Loucy (cell line): ENCODE results near the gene HOXD4.

Experiments used
- H2AFZ ChIP-seq: fragments of 200-600 bp; sonication (generic); 2 replicates; pipeline ENCODE4 v1.6.0; 2016; ENCODE audit warnings: antibody characterized with exemption, mild to moderate bottlenecking, low read length, moderate library complexity
- H3F3A ChIP-seq: fragments of 200-600 bp; 2 replicates; pipeline ENCODE4 v1.6.0; 2016; ENCODE audit warnings: antibody characterized with exemption, low read depth, mild to moderate bottlenecking
- H3K27me3 ChIP-seq: fragments of 200-600 bp; sonication (generic); 2 replicates; pipeline ENCODE4 v1.6.1; 2014; ENCODE audit warnings: low read length, mild to moderate bottlenecking; ENCODE audit not compliant: insufficient read depth, poor library complexity, severe bottlenecking
- H3K36me3 ChIP-seq: fragments of 200-600 bp; sonication (generic); 2 replicates; pipeline ENCODE4 v1.6.1; 2016; ENCODE audit warnings: low read length; ENCODE audit not compliant: insufficient read depth
- H3K4me1 ChIP-seq: fragments of 200-600 bp; sonication (generic); 2 replicates; pipeline ENCODE4 v1.5.1; 2014; ENCODE audit warnings: low read length, mild to moderate bottlenecking; ENCODE audit not compliant: insufficient read depth, poor library complexity, severe bottlenecking
- H3K4me2 ChIP-seq: fragments of 200-600 bp; sonication (generic); 2 replicates; pipeline ENCODE4 v1.6.0; 2014; ENCODE audit warnings: antibody characterized with exemption, low read length, low read depth, mild to moderate bottlenecking; ENCODE audit not compliant: poor library complexity, severe bottlenecking
- H3K4me3 ChIP-seq: fragments of 200-600 bp; sonication (generic); 2 replicates; pipeline ENCODE4 v1.5.1; 2014; ENCODE audit warnings: low read length, mild to moderate bottlenecking, mixed read lengths; ENCODE audit not compliant: poor library complexity, severe bottlenecking
- H3K79me2 ChIP-seq: fragments of 200-600 bp; sonication (generic); 2 replicates; pipeline ENCODE4 v1.6.1; 2014; ENCODE audit warnings: low read length; ENCODE audit not compliant: insufficient read depth
- H3K9ac ChIP-seq: fragments of 200-600 bp; sonication (generic); 2 replicates; pipeline ENCODE4 v1.6.0; 2014; ENCODE audit warnings: mild to moderate bottlenecking, low read depth, low read length, moderate library complexity; ENCODE audit not compliant: poor library complexity, severe bottlenecking
- H3K9me2 ChIP-seq: fragments of 200-600 bp; sonication (generic); replicated peaks from 2 replicates; pipeline ENCODE4 v1.6.1; 2016; ENCODE audit warnings: low read depth, low read length, mixed read lengths
- H3K9me3 ChIP-seq: fragments of 200-600 bp; sonication (generic); 2 replicates; pipeline ENCODE4 v1.6.1; 2014; ENCODE audit warnings: mild to moderate bottlenecking, antibody characterized with exemption, low read length, low read depth; ENCODE audit not compliant: insufficient read depth
- H4K20me1 ChIP-seq: fragments of 200-600 bp; sonication (generic); 2 replicates; pipeline ENCODE4 v1.6.0; 2014; ENCODE audit warnings: antibody characterized with exemption, low read length, mild to moderate bottlenecking; ENCODE audit not compliant: insufficient read depth, poor library complexity, severe bottlenecking
- EZH2phosphoT487 ChIP-seq: fragments of 200-600 bp; IDR thresholded peaks from 2 replicates; pipeline ENCODE4 v1.6.1; 2018; ENCODE audit warnings: antibody characterized with exemption, mild to moderate bottlenecking, moderate library complexity, borderline replicate concordance
- TF ChIP-seq, protein P1 (sequence below): fragments of 200-600 bp; sonication (generic); conservative IDR thresholded peaks from 2 replicates; pipeline ENCODE4 v1.5.1; 2014; ENCODE audit warnings: mild to moderate bottlenecking, antibody characterized with exemption, low read length

HOXD4 gene

DNA sequence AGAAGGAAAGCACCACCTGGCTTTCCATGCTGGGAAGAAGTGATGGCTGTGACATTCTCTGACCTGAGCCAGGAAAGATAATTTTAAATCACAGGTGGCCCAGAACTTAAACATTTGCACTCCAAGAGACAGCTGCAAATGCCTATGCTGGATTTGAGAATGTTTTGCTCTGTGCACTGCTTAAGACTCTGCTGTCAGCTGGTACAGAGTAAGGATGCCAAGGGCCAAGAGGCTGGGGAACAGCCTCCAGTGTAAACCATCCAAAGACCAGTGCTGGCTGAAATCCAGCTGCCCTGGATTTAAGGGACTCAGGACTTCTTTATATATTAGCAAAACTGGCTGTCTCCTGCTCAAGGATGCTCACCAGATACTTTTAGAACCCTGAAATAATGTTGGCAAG lies 18.0 kb upstream of the HOXD4 start:
- H4K20me1 ChIP-seq, result no peaks in the 10 kb centered on the region
- no peak for TF ChIP-seq EZH2phosphoT487
- TF ChIP-seq, protein P1, sequence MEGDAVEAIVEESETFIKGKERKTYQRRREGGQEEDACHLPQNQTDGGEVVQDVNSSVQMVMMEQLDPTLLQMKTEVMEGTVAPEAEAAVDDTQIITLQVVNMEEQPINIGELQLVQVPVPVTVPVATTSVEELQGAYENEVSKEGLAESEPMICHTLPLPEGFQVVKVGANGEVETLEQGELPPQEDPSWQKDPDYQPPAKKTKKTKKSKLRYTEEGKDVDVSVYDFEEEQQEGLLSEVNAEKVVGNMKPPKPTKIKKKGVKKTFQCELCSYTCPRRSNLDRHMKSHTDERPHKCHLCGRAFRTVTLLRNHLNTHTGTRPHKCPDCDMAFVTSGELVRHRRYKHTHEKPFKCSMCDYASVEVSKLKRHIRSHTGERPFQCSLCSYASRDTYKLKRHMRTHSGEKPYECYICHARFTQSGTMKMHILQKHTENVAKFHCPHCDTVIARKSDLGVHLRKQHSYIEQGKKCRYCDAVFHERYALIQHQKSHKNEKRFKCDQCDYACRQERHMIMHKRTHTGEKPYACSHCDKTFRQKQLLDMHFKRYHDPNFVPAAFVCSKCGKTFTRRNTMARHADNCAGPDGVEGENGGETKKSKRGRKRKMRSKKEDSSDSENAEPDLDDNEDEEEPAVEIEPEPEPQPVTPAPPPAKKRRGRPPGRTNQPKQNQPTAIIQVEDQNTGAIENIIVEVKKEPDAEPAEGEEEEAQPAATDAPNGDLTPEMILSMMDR, result no peak
- H2AFZ ChIP-seq, result no peak overlapping the region
- no peaks in the 10 kb centered on the region for H3K9me2 ChIP-seq
- no peaks in the 10 kb centered on the region for H3K9me3 ChIP-seq
- H3K4me1 ChIP-seq, result peaks cover 4% of the 10 kb centered on the region
- no peaks in the 10 kb centered on the region for H3K27me3 ChIP-seq
- H3K4me2 ChIP-seq, result no peak overlapping the region
- no peak overlapping the region for H3K4me3 ChIP-seq
- no peaks in the 10 kb centered on the region for H3F3A ChIP-seq
- H3K36me3 ChIP-seq, result no peaks in the 10 kb centered on the region
- no peak overlapping the region for H3K9ac ChIP-seq
- H3K79me2 ChIP-seq, result no peaks in the 10 kb centered on the region

DNA sequence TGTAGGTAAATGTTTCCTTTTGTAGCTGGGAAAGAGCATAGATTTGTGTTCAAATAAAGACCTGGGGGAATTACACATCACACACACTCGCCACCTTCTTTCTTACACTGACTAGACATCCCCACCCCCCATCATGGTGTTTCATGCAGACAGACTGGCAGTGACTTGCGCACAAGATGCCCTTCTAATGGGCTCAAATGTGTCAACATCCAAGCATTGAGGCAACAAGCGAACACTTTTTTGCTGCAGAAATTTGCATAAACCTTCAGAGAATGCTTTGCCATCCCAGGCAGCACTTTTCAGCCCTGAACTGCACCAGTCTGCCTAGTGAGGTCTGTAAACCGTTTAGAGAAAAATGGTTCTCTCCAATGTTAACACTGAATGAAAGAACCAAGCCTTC lies 17.3 kb upstream of the HOXD4 start:
- Histone ChIP-seq H3K9me2 (no peaks in the 10 kb centered on the region), H3K4me3 (no peak overlapping the region), H2AFZ (no peak overlapping the region), H3K79me2 (no peaks in the 10 kb centered on the region), H3K36me3 (no peaks in the 10 kb centered on the region), H4K20me1 (no peaks in the 10 kb centered on the region), H3K9ac (no peak overlapping the region), H3K9me3 (no peaks in the 10 kb centered on the region), H3K27me3 (no peaks in the 10 kb centered on the region), H3K4me2 (no peak overlapping the region), H3F3A (no peaks in the 10 kb centered on the region), H3K4me1 (peaks cover 4% of the 10 kb centered on the region)
- no peak for TF ChIP-seq EZH2phosphoT487
- TF ChIP-seq, protein P1, result no peak

DNA sequence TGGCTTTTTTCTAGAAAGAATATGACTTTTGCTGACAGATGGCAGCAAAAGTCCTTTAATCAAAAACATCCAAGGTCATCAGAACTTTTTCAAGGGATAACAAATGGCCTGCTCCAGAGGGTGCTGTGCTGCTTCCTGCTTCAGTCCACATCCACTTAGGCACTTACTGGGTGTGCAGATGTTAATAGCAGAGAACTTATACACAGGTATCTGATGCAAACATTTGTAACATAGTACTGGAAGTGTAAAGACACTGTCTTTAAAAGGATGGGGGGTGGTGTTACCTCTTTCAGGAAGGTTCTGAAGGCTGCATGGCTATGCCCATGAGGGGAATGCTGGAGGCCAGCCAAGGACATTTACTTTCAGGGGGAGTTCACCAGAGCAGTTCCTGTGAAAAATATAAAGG lies 16.3 kb upstream of the HOXD4 start:
- H3K27me3 ChIP-seq, result no peaks in the 10 kb centered on the region
- H3K9me3 ChIP-seq, result no peaks in the 10 kb centered on the region
- H3K9ac ChIP-seq, result no peak overlapping the region
- H2AFZ ChIP-seq, result no peak overlapping the region
- H3K79me2 ChIP-seq, result no peaks in the 10 kb centered on the region
- TF ChIP-seq, protein P1, result peak; percentile 25; the same call in 1 of the 2 replicates
- no peak for TF ChIP-seq EZH2phosphoT487
- no peaks in the 10 kb centered on the region for H4K20me1 ChIP-seq
- no peak overlapping the region for H3K4me2 ChIP-seq
- H3K4me1 ChIP-seq, result peaks cover 5% of the 10 kb centered on the region
- no peak overlapping the region for H3K4me3 ChIP-seq
- no peaks in the 10 kb centered on the region for H3K36me3 ChIP-seq
- H3F3A ChIP-seq, result no peaks in the 10 kb centered on the region
- H3K9me2 ChIP-seq, result no peaks in the 10 kb centered on the region
